ES-I3 (cell line): ENCODE data around the gene MYADM.
A peak's percentile ranks its signal among the peaks of the same experiment; 100 is the strongest.

Experiments
- H3K36me3 ChIP-seq: 2 replicates; pipeline ENCODE4 v1.6.1; 2013; ENCODE audit warnings: mild to moderate bottlenecking, low read length, control low read depth, moderate library complexity; ENCODE audit not compliant: insufficient read depth
- H3K4me1 ChIP-seq: 2 replicates; pipeline ENCODE4 v1.6.1; 2013; ENCODE audit warnings: mild to moderate bottlenecking, control low read depth, low read length; ENCODE audit not compliant: insufficient read depth
- H3K9ac ChIP-seq: 2 replicates; pipeline ENCODE4 v1.6.1; 2013; ENCODE audit warnings: low read depth, mild to moderate bottlenecking, low read length, moderate library complexity
- H3K9me3 ChIP-seq: 2 replicates; pipeline ENCODE4 v1.6.1; 2013; ENCODE audit warnings: mild to moderate bottlenecking, low read length, moderate library complexity; ENCODE audit not compliant: control insufficient read depth, insufficient read depth

The MYADM gene

GRCh38 chr19:53874606-53874990 is 6.9 kb downstream of the MYADM start:
- Histone ChIP-seq H3K36me3 (peaks cover 10% of the 10 kb centered on the region), H3K9me3 (no peaks in the 10 kb centered on the region), H3K4me1 (peaks cover 5% of the 10 kb centered on the region; the same call in 1 of the 2 replicates), H3K9ac (no peak overlapping the region)

- Histone ChIP-seq H3K4me1 (peaks cover 10% of the 10 kb centered on the region; the same call in 1 of the 2 replicates), H3K36me3 (peaks cover 10% of the 10 kb centered on the region), H3K9me3 (no peaks in the 10 kb centered on the region), H3K9ac (no peak overlapping the region)
These were observed 8.1 kb downstream of the MYADM start for GRCh38 chr19:53875602-53876325.

GRCh38 chr19:53876651-53877224 is 9.1 kb downstream of the MYADM start:
- H3K9me3 ChIP-seq, result no peaks in the 10 kb centered on the region
- H3K4me1 ChIP-seq, result peaks cover 12% of the 10 kb centered on the region; the same call in 1 of the 2 replicates
- peaks cover 10% of the 10 kb centered on the region for H3K36me3 ChIP-seq
- no peak overlapping the region for H3K9ac ChIP-seq

- peaks cover 12% of the 10 kb centered on the region; the same call in 1 of the 2 replicates for H3K4me1 ChIP-seq
- H3K36me3 ChIP-seq, result peaks cover 10% of the 10 kb centered on the region
- no peak overlapping the region for H3K9ac ChIP-seq
- H3K9me3 ChIP-seq, result no peaks in the 10 kb centered on the region
These were observed 9.7 kb downstream of the MYADM start for GRCh38 chr19:53877361-53877766.

- Histone ChIP-seq H3K9me3 (no peaks in the 10 kb centered on the region), H3K4me1 (peaks cover 13% of the 10 kb centered on the region), H3K36me3 (peaks cover 6% of the 10 kb centered on the region), H3K9ac (peak overlapping the region; percentile 61)
These were observed 11.1 kb downstream of the MYADM start for GRCh38 chr19:53878776-53879139.

- Histone ChIP-seq H3K9me3 (no peaks in the 10 kb centered on the region), H3K9ac (peak overlapping the region; percentile 80), H3K4me1 (peaks cover 14% of the 10 kb centered on the region), H3K36me3 (peaks cover 4% of the 10 kb centered on the region)
These were observed 11.7 kb downstream of the MYADM start for GRCh38 chr19:53879140-53880081.

GRCh38 chr19:53880711-53881481 is 13.2 kb downstream of the MYADM start:
- Histone ChIP-seq H3K9me3 (no peaks in the 10 kb centered on the region), H3K36me3 (peaks cover 4% of the 10 kb centered on the region; the same call in 1 of the 2 replicates), H3K4me1 (peaks cover 14% of the 10 kb centered on the region), H3K9ac (peak overlapping the region; percentile 55; the same call in 1 of the 2 replicates)

- Histone ChIP-seq H3K36me3 (no peaks in the 10 kb centered on the region), H3K9me3 (no peaks in the 10 kb centered on the region), H3K9ac (peak within 1 kb of the TSS; percentile 55), H3K4me1 (peaks cover 14% of the 10 kb centered on the region)
These were observed 14.1 kb downstream of the MYADM start, which contains the start of gene PRKCG for GRCh38 chr19:53881482-53882390. PRKCG (plus strand) TSS chr19:53882197; CDS start chr19:53882495, 298 bp downstream.

- peak overlapping the region; percentile 55 for H3K9ac ChIP-seq
- peaks cover 9% of the 10 kb centered on the region for H3K4me1 ChIP-seq
- H3K36me3 ChIP-seq, result no peaks in the 10 kb centered on the region
- no peaks in the 10 kb centered on the region for H3K9me3 ChIP-seq
These were observed 14.8 kb downstream of the MYADM start for GRCh38 chr19:53882391-53883050.

- H3K4me1 ChIP-seq, result peaks cover 9% of the 10 kb centered on the region
- H3K9me3 ChIP-seq, result no peaks in the 10 kb centered on the region
- H3K9ac ChIP-seq, result peak overlapping the region; percentile 55; the same call in 1 of the 2 replicates
- no peaks in the 10 kb centered on the region for H3K36me3 ChIP-seq
These were observed 15.6 kb downstream of the MYADM start for GRCh38 chr19:53883231-53883661.

GRCh38 chr19:53883741-53884140 is 16.1 kb downstream of the MYADM start:
- no peaks in the 10 kb centered on the region for H3K9me3 ChIP-seq

GRCh38 chr19:53884256-53884655 is 16.6 kb downstream of the MYADM start:
- Histone ChIP-seq H3K4me1 (peaks cover 9% of the 10 kb centered on the region), H3K9me3 (no peaks in the 10 kb centered on the region)

More at GRCh38 chr19:53883741-53884140, 16.1 kb downstream of the MYADM start:
- H3K4me1 ChIP-seq, result peaks cover 9% of the 10 kb centered on the region
- H3K9ac ChIP-seq, result peak overlapping the region; percentile 29; the same call in 1 of the 2 replicates
- no peaks in the 10 kb centered on the region for H3K36me3 ChIP-seq

More at GRCh38 chr19:53884256-53884655, 16.6 kb downstream of the MYADM start:
- H3K9ac ChIP-seq, result peak overlapping the region; percentile 29; the same call in 1 of the 2 replicates
- H3K36me3 ChIP-seq, result no peaks in the 10 kb centered on the region
